HepG2 (cell line): ENCODE data around the gene CAPG. TPM values are rescaled to one million over a fixed set of nuclear protein-coding genes. Genes with fewer than 3 reads are reported as not detected.
A peak's percentile ranks its signal among the peaks of the same experiment; 100 is the strongest.

ENCODE experiments used
- AHR ChIP-seq: IDR thresholded peaks from 2 replicates; pipeline ENCODE4 v1.6.1; 2018; ENCODE audit warnings: missing genetic modification reagents, missing compliant biosample characterization
- ARNT ChIP-seq: fragments of 450-650 bp; IDR thresholded peaks from 2 replicates; pipeline ENCODE4 v1.6.1; 2017
- ATF1 ChIP-seq: IDR thresholded peaks from 2 replicates; pipeline ENCODE4 v1.6.1; 2016; ENCODE audit warnings: mild to moderate bottlenecking, control low read depth
- CHD2 ChIP-seq: IDR thresholded peaks from 2 replicates; pipeline ENCODE4 v1.6.1; 2011; ENCODE audit warnings: low read depth, low read length, improper control_type of control experiment
- HOXD1 ChIP-seq: sonication (generic); formaldehyde crosslinking; IDR thresholded peaks from 2 replicates; pipeline ENCODE4 v1.5.0; 2020; ENCODE audit warnings: missing genetic modification reagents
- KDM1A ChIP-seq: IDR thresholded peaks from 2 replicates; pipeline ENCODE4 v1.6.1; 2016; ENCODE audit warnings: missing compliant biosample characterization
- KDM4B ChIP-seq: sonication (generic); formaldehyde crosslinking; IDR thresholded peaks from 2 replicates; pipeline ENCODE4 v1.4.0; 2020; ENCODE audit warnings: missing genetic modification reagents
- KLF6 ChIP-seq: IDR thresholded peaks from 2 replicates; pipeline ENCODE4 v1.8.0; 2016; ENCODE audit warnings: missing biosample characterization, missing genetic modification reagents
- MTF1 ChIP-seq: sonication (generic); formaldehyde crosslinking; IDR thresholded peaks from 2 replicates; pipeline ENCODE4 v1.5.0; 2020; ENCODE audit warnings: missing genetic modification reagents
- MXI1 ChIP-seq: IDR thresholded peaks from 3 replicates; pipeline ENCODE4 v1.6.1; 2012; ENCODE audit warnings: low read depth, low read length, inconsistent platforms, borderline replicate concordance
- MZF1 ChIP-seq: sonication (generic); formaldehyde crosslinking; IDR thresholded peaks from 2 replicates; pipeline ENCODE4 v1.8.1; 2023; ENCODE audit warnings: mild to moderate bottlenecking, missing genetic modification reagents, borderline replicate concordance
- PAX8 ChIP-seq: sonication (generic); formaldehyde crosslinking; IDR thresholded peaks from 2 replicates; pipeline ENCODE4 v1.8.0; 2022; ENCODE audit warnings: mild to moderate bottlenecking, missing genetic modification reagents, borderline replicate concordance
- RBFOX2 ChIP-seq: fragments of 200-400 bp; formaldehyde crosslinking; IDR thresholded peaks from 2 replicates; pipeline ENCODE4 v1.6.1; 2017; ENCODE audit warnings: low read depth, mild to moderate bottlenecking, low read length
- SRSF1 ChIP-seq: fragments of 200-400 bp; formaldehyde crosslinking; optimal IDR thresholded peaks from 2 replicates; pipeline ENCODE3; 2017; ENCODE audit warnings: mild to moderate bottlenecking, low read depth, low read length, moderate library complexity
- STAT5B ChIP-seq: sonication (generic); formaldehyde crosslinking; IDR thresholded peaks from 2 replicates; pipeline ENCODE4 v1.4.0; 2020; ENCODE audit warnings: missing genetic modification reagents
- THYN1 ChIP-seq: sonication (generic); formaldehyde crosslinking; IDR thresholded peaks from 2 replicates; pipeline ENCODE4 v1.8.1; 2023; ENCODE audit warnings: low read depth, mild to moderate bottlenecking, moderate library complexity, missing genetic modification reagents, borderline replicate concordance
- TMF1 ChIP-seq: sonication (generic); formaldehyde crosslinking; IDR thresholded peaks from 2 replicates; pipeline ENCODE4 v1.8.1; 2022; ENCODE audit warnings: low read depth, missing genetic modification reagents
- ZBTB3 ChIP-seq: sonication (generic); formaldehyde crosslinking; IDR thresholded peaks from 2 replicates; pipeline ENCODE4 v1.4.0; 2020; ENCODE audit warnings: low read depth, mild to moderate bottlenecking, moderate library complexity, missing genetic modification reagents, borderline replicate concordance
- ZNF235 ChIP-seq: sonication (generic); formaldehyde crosslinking; IDR thresholded peaks from 2 replicates; pipeline ENCODE4 v1.8.1; 2023; ENCODE audit warnings: mild to moderate bottlenecking, missing genetic modification reagents, borderline replicate concordance
- ZNF24 ChIP-seq: fragments of 450-650 bp; IDR thresholded peaks from 2 replicates; pipeline ENCODE4 v1.6.1; 2017; ENCODE audit warnings: antibody characterized with exemption, mild to moderate bottlenecking
- ZNF331 ChIP-seq: sonication (generic); formaldehyde crosslinking; IDR thresholded peaks from 2 replicates; pipeline ENCODE4 v1.4.0; 2020; ENCODE audit warnings: missing genetic modification reagents
- ZNF563 ChIP-seq: sonication (generic); formaldehyde crosslinking; IDR thresholded peaks from 2 replicates; pipeline ENCODE4 v1.8.0; 2022; ENCODE audit warnings: mild to moderate bottlenecking, moderate library complexity, missing genetic modification reagents
- ZNF878 ChIP-seq: sonication (generic); formaldehyde crosslinking; IDR thresholded peaks from 2 replicates; pipeline ENCODE4 v1.8.1; 2023; ENCODE audit warnings: mild to moderate bottlenecking, missing genetic modification reagents, moderate library complexity
- polyA plus RNA-seq, 8 experiments: library from polyadenylated mRNA; depleted of rRNA in 3 of 8; stranded (reverse) in 7 of 8; unstranded in 1 of 8; fragments of >200 nt; fragmentation: Illumina TruSeq in 4 of 8; extraction: Trizol in 4 of 8; gene quantifications; 2 replicates each; pipeline versions ENCODE4 v1.2.1 to v1.2.3, GENCODE V29; 2011 to 2016; ENCODE audit warnings: low read depth in 4 of 8, missing spikeins in 1 of 8, mixed read lengths in 1 of 8; ENCODE audit not compliant: insufficient read depth in 1 of 8
- total RNA-seq, 5 experiments: library from RNA; depleted of rRNA; stranded (reverse); fragments of >200 nt; fragmentation: Illumina TruSeq; extraction: Trizol; gene quantifications; 2 replicates each; pipeline ENCODE4 v1.2.3, GENCODE V29; 2016; ENCODE audit warnings: low read depth in 1 of 5
- TF ChIP-seq, protein P1 (sequence below): sonication (generic); formaldehyde crosslinking; IDR thresholded peaks from 2 replicates; pipeline ENCODE4 v1.4.0; 2020; ENCODE audit warnings: missing genetic modification reagents, low read depth, mild to moderate bottlenecking, borderline replicate concordance
- TF ChIP-seq, protein P2 (sequence below): sonication (generic); formaldehyde crosslinking; IDR thresholded peaks from 2 replicates; pipeline ENCODE4 v1.8.0; 2022; ENCODE audit warnings: low read depth, missing genetic modification reagents
- TF ChIP-seq, protein P3 (sequence below): IDR thresholded peaks from 2 replicates; pipeline ENCODE4 v1.6.1; 2018; ENCODE audit warnings: missing genetic modification reagents, mild to moderate bottlenecking, missing compliant biosample characterization
- TF ChIP-seq, protein P4 (sequence below): sonication (generic); formaldehyde crosslinking; IDR thresholded peaks from 2 replicates; pipeline ENCODE4 v1.8.1; 2023; ENCODE audit warnings: mild to moderate bottlenecking, missing genetic modification reagents, borderline replicate concordance
- TF ChIP-seq, protein P5 (sequence below): sonication (generic); formaldehyde crosslinking; IDR thresholded peaks from 2 replicates; pipeline ENCODE4 v1.8.0; 2023; ENCODE audit warnings: mild to moderate bottlenecking, missing genetic modification reagents

CAPG gene
- total and polyA plus RNA-seq, 2 of the 13 experiments (the other 11 are each of a cell fraction or from before 2014, with no cell fraction given) = 12.7 to 18.2 TPM

DNA sequence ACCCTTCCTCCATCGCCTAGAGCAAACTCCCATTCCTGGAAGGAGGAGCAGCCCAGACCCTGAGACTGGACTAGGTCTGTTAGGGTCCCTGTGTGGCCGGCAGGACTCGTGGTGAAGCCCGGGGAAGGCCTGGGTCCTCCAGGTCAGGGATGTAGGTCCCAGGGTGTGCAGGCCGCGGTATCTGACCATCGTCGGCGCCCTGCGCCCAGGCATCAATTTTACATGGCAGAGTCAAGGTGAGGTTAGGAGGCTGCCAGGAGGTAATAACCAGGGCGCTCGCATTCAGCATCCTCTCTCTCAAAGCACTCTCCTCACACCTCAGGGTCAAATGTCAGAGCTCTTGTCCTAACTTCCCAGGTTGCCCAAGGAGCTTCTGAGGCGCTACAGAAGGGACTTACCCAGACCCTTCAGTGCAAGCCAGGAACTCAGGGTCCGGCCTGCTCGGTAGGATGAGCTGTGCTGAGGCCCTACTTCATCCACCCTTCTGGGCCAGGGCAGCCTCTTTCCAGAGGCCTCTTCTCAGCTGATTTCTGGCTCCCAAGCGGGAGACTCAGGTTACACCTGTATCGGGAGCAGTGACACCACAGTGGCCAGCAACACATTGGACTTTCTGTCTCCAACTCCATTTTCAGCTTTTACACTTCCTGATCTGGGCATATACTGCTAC lies 9.0 kb upstream of the CAPG start (continued):
- TF ChIP-seq, protein P1, sequence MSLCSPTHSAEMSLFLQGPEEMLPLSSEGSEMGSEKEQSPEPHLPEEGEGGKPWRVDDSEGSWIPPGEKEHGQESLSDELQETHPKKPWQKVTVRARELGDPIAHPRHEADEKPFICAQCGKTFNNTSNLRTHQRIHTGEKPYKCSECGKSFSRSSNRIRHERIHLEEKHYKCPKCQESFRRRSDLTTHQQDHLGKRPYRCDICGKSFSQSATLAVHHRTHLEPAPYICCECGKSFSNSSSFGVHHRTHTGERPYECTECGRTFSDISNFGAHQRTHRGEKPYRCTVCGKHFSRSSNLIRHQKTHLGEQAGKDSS (CRISPR knock-in tag) = 0 out of 2 replicates have a peak, but pooled peaks have one; percentile 55
- TF ChIP-seq, protein P2, sequence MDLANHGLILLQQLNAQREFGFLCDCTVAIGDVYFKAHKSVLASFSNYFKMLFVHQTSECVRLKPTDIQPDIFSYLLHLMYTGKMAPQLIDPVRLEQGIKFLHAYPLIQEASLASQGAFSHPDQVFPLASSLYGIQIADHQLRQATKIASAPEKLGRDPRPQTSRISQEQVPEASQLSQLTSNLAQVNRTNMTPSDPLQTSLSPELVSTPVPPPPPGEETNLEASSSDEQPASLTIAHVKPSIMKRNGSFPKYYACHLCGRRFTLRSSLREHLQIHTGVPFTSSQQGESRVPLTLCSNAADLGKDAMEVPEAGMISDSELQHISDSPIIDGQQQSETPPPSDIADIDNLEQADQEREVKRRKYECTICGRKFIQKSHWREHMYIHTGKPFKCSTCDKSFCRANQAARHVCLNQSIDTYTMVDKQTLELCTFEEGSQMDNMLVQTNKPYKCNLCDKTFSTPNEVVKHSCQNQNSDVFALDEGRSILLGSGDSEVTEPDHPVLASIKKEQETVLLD (CRISPR knock-in tag) = no peak
- TF ChIP-seq TMF1 (CRISPR knock-in tag) (no peak; the same call in 1 of the 2 replicates), ZNF24 (no peak), ZNF235 (CRISPR knock-in tag) (no peak; the same call in 1 of the 2 replicates), MXI1 (no peak), ARNT (no peak), ZNF878 (CRISPR knock-in tag) (peak; percentile 63; the same call in 1 of the 2 replicates), AHR (CRISPR knock-in tag) (peak; percentile 19; the same call in 1 of the 2 replicates), THYN1 (CRISPR knock-in tag) (no peak; the same call in 1 of the 2 replicates), MTF1 (CRISPR knock-in tag) (no peak), ZNF563 (no peak), PAX8 (0 out of 2 replicates have a peak, but pooled peaks have one; percentile 66), KDM4B (CRISPR knock-in tag) (no peak), CHD2 (no peak), SRSF1 (no peak), HOXD1 (CRISPR knock-in tag) (no peak), RBFOX2 (no peak), KLF6 (CRISPR knock-in tag) (no peak; the same call in 1 of the 2 replicates), ATF1 (CRISPR knock-in tag) (no peak), MZF1 (CRISPR knock-in tag) (no peak), ZNF331 (CRISPR knock-in tag) (no peak), STAT5B (CRISPR knock-in tag) (no peak), ZBTB3 (no peak), KDM1A (CRISPR knock-in tag) (0 out of 2 replicates have a peak, but pooled peaks have one; percentile 13)
- TF ChIP-seq, protein P3, sequence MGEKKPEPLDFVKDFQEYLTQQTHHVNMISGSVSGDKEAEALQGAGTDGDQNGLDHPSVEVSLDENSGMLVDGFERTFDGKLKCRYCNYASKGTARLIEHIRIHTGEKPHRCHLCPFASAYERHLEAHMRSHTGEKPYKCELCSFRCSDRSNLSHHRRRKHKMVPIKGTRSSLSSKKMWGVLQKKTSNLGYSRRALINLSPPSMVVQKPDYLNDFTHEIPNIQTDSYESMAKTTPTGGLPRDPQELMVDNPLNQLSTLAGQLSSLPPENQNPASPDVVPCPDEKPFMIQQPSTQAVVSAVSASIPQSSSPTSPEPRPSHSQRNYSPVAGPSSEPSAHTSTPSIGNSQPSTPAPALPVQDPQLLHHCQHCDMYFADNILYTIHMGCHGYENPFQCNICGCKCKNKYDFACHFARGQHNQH (CRISPR knock-in tag) = no peak
- TF ChIP-seq, protein P4, sequence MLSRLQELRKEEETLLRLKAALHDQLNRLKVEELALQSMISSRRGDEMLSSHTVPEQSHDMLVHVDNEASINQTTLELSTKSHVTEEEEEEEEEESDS (CRISPR knock-in tag) = 0 out of 2 replicates have a peak, but pooled peaks have one; percentile 53
- TF ChIP-seq, protein P5, sequence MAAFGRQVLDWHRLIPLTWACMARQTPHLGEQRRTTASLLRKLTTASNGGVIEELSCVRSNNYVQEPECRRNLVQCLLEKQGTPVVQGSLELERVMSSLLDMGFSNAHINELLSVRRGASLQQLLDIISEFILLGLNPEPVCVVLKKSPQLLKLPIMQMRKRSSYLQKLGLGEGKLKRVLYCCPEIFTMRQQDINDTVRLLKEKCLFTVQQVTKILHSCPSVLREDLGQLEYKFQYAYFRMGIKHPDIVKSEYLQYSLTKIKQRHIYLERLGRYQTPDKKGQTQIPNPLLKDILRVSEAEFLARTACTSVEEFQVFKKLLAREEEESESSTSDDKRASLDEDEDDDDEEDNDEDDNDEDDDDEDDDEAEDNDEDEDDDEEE (CRISPR knock-in tag) = no peak
